H1 (cell line): Measurements from ENCODE around the gene GRIK1. TPM values are rescaled to one million over a fixed set of nuclear protein-coding genes. Genes with fewer than 3 reads are reported as not detected.

ENCODE experiments used
- CTCF ChIA-PET: fragments of 300-600 bp; sonication (Branson Sonifier 250); formaldehyde crosslinking; loops from one replicate; lab custom pipeline; 2021; ENCODE audit not compliant: partially characterized antibody; lab: Charles Lee
- POLR2A ChIA-PET: fragments of 300-600 bp; sonication (Branson Sonifier 250); formaldehyde crosslinking; loops from one replicate; lab custom pipeline; 2021; ENCODE audit warnings: inconsistent platforms; ENCODE audit not compliant: partially characterized antibody; lab: Charles Lee
- DNase-seq, 2 experiments: peaks; one replicate each; pipeline versions ENCODE4 v3.0.0 to v3.0.0-alpha.2; 2010 to 2022; ENCODE audit warnings: low spot score in 2 of 2, low read depth in 1 of 2, mixed read lengths in 1 of 2
- FAIRE-seq: peaks from 2 replicates; lab custom pipeline; 2011; peaks lifted over from hg19 to GRCh38; lab: Jason Lieb, UNC
- H2AFZ ChIP-seq: 2 replicates; pipeline ENCODE4 v1.8.1; 2012; ENCODE audit warnings: low read length, inconsistent platforms
- H2AK5ac ChIP-seq: 2 replicates; pipeline ENCODE4 v1.6.1; 2013; ENCODE audit warnings: low read depth, low read length
- H2BK120ac ChIP-seq: replicated peaks from 2 replicates; pipeline ENCODE3; 2013; ENCODE audit warnings: low read depth, low read length, inconsistent platforms
- H2BK12ac ChIP-seq: 2 replicates; pipeline ENCODE4 v1.6.1; 2013; ENCODE audit warnings: low read depth, low read length
- H2BK15ac ChIP-seq: 2 replicates; pipeline ENCODE4 v1.6.1; 2013; ENCODE audit warnings: low read length
- H2BK20ac ChIP-seq: 2 replicates; pipeline ENCODE4 v1.6.1; 2013; ENCODE audit warnings: low read length
- H2BK5ac ChIP-seq: 2 replicates; pipeline ENCODE4 v1.6.1; 2013; ENCODE audit warnings: low read depth, low read length
- H3K14ac ChIP-seq: 2 replicates; pipeline ENCODE4 v1.6.1; 2013; ENCODE audit warnings: inconsistent platforms; ENCODE audit not compliant: insufficient read length
- H3K18ac ChIP-seq: 2 replicates; pipeline ENCODE4 v1.6.1; 2013; ENCODE audit warnings: low read length; ENCODE audit errors: extremely low read depth
- H3K23ac ChIP-seq: 2 replicates; pipeline ENCODE4 v1.6.1; 2013; ENCODE audit warnings: inconsistent platforms; ENCODE audit not compliant: insufficient read length
- H3K23me2 ChIP-seq: 2 replicates; pipeline ENCODE4 v1.6.1; 2013; ENCODE audit warnings: low read depth, low read length
- H3K27ac ChIP-seq: 2 replicates; pipeline ENCODE4 v1.6.1; 2011; ENCODE audit warnings: low read depth, low read length, inconsistent platforms
- H3K27me3 ChIP-seq, 4 experiments: replicated peaks in 1 of 4; 1 replicate in 1 of 4; 2 replicates in 3 of 4; pipeline versions ENCODE4 v1.6.1 to v1.8.1; 2011 to 2013; ENCODE audit warnings: low read length in 3 of 4, mild to moderate bottlenecking in 3 of 4, inconsistent platforms in 2 of 4, mixed read lengths in 2 of 4, moderate library complexity in 1 of 4; ENCODE audit not compliant: control insufficient read depth in 3 of 4, insufficient read depth in 3 of 4; ENCODE audit errors: extremely low read depth in 1 of 4
- H3K36me3 ChIP-seq, 4 experiments: 2 replicates each; pipeline versions ENCODE4 v1.6.1 to v1.8.1; 2011 to 2013; ENCODE audit warnings: mild to moderate bottlenecking in 4 of 4, low read length in 3 of 4, moderate library complexity in 2 of 4, control low read depth in 1 of 4, inconsistent platforms in 1 of 4; ENCODE audit not compliant: insufficient read depth in 4 of 4, control insufficient read depth in 2 of 4
- H3K4ac ChIP-seq: replicated peaks from 2 replicates; pipeline ENCODE3; 2013; ENCODE audit warnings: low read length, low read depth, mixed read lengths, inconsistent platforms; ENCODE audit not compliant: insufficient read length
- H3K4me1 ChIP-seq, 4 experiments: replicated peaks in 1 of 4; 1 replicate in 1 of 4; 2 replicates in 3 of 4; pipeline versions ENCODE4 v1.6.1 to v1.8.1; 2011 to 2013; ENCODE audit warnings: low read length in 3 of 4, inconsistent platforms in 2 of 4, mixed read lengths in 1 of 4; ENCODE audit not compliant: insufficient read depth in 4 of 4, control insufficient read depth in 3 of 4
- H3K4me2 ChIP-seq, 2 experiments: 2 replicates each; pipeline versions ENCODE4 v1.6.1 to v1.8.1; 2011 to 2013; ENCODE audit warnings: low read depth in 2 of 2, low read length in 2 of 2, control low read depth in 1 of 2, inconsistent platforms in 1 of 2, mild to moderate bottlenecking in 1 of 2; ENCODE audit not compliant: insufficient read depth in 1 of 2
- H3K4me3 ChIP-seq, 4 experiments: fragments of 200-600, 300-600 bp in 1 of 4; sonication (generic), shearing (Covaris generic), sonication (Bioruptor Twin) in 1 of 4; 2 replicates each; pipeline versions ENCODE4 v1.5.1 to v1.8.1; 2011 to 2016; ENCODE audit warnings: low read length in 4 of 4, low read depth in 3 of 4, control low read depth in 2 of 4, inconsistent platforms in 2 of 4, mild to moderate bottlenecking in 2 of 4, mixed read lengths in 1 of 4, moderate library complexity in 1 of 4; ENCODE audit not compliant: insufficient read depth in 2 of 4; ENCODE audit errors: extremely low read depth in 1 of 4
- H3K56ac ChIP-seq: replicated peaks from 2 replicates; pipeline ENCODE3; 2013; ENCODE audit warnings: low read depth, mild to moderate bottlenecking, mixed read lengths, low read length, inconsistent platforms; ENCODE audit not compliant: insufficient read length
- H3K79me1 ChIP-seq: 2 replicates; pipeline ENCODE4 v1.6.1; 2013; ENCODE audit warnings: low read depth, low read length, control low read depth
- H3K79me2 ChIP-seq, 2 experiments: 2 replicates each; pipeline versions ENCODE4 v1.6.1 to v1.8.1; 2012 to 2013; ENCODE audit warnings: low read length in 2 of 2, mild to moderate bottlenecking in 2 of 2, inconsistent platforms in 1 of 2; ENCODE audit not compliant: insufficient read depth in 2 of 2, control insufficient read depth in 1 of 2
- H3K9ac ChIP-seq, 4 experiments: replicated peaks in 1 of 4; 1 replicate in 1 of 4; 2 replicates in 3 of 4; pipeline versions ENCODE4 v1.6.1 to v1.8.1; 2011 to 2013; ENCODE audit warnings: low read depth in 3 of 4, low read length in 3 of 4, control low read depth in 2 of 4, mild to moderate bottlenecking in 2 of 4, moderate library complexity in 2 of 4, inconsistent platforms in 1 of 4; ENCODE audit errors: extremely low read depth in 1 of 4
- H3K9me3 ChIP-seq, 2 experiments: 2 replicates each; pipeline versions ENCODE4 v1.6.1 to v1.8.1; 2012 to 2013; ENCODE audit warnings: mild to moderate bottlenecking in 2 of 2, moderate library complexity in 2 of 2, control low read depth in 1 of 2, inconsistent platforms in 1 of 2, low read depth in 1 of 2, low read length in 1 of 2, mixed read lengths in 1 of 2; ENCODE audit not compliant: insufficient read depth in 2 of 2
- H4K20me1 ChIP-seq, 2 experiments: replicated peaks in 1 of 2; 2 replicates each; pipeline versions ENCODE3 to v1.8.1; 2011 to 2013; ENCODE audit warnings: inconsistent platforms in 2 of 2, low read length in 2 of 2, mild to moderate bottlenecking in 1 of 2; ENCODE audit not compliant: insufficient read depth in 2 of 2, control insufficient read depth in 1 of 2
- H4K5ac ChIP-seq: 2 replicates; pipeline ENCODE4 v1.6.1; 2013; ENCODE audit warnings: low read length, low read depth, mixed read lengths, inconsistent platforms; ENCODE audit not compliant: insufficient read length
- H4K8ac ChIP-seq: 2 replicates; pipeline ENCODE4 v1.8.0; 2013; ENCODE audit warnings: mild to moderate bottlenecking, moderate library complexity, low read length, inconsistent platforms; ENCODE audit not compliant: insufficient read depth; ENCODE audit errors: extremely low read depth
- H4K91ac ChIP-seq: replicated peaks from 2 replicates; pipeline ENCODE3; 2013; ENCODE audit warnings: low read length, mixed read lengths, inconsistent platforms; ENCODE audit not compliant: insufficient read length
- CHD2 ChIP-seq: IDR thresholded peaks from 2 replicates; pipeline ENCODE4 v1.6.1; 2012; ENCODE audit warnings: low read length, improper control_type of control experiment
- FOSL1 ChIP-seq: IDR thresholded peaks from 2 replicates; pipeline ENCODE4 v1.6.1; 2011; ENCODE audit warnings: mild to moderate bottlenecking, low read depth, low read length, moderate library complexity; ENCODE audit not compliant: insufficient read depth
- SIRT6 ChIP-seq: IDR thresholded peaks from one replicate; pipeline ENCODE4 v1.7.1; 2012; ENCODE audit warnings: low read length, inconsistent platforms
- SP2 ChIP-seq: IDR thresholded peaks from 2 replicates; pipeline ENCODE4 v1.6.1; 2012; ENCODE audit warnings: mild to moderate bottlenecking, low read length, inconsistent platforms
- TAF7 ChIP-seq: optimal IDR thresholded peaks from 2 replicates; pipeline ENCODE3; 2011; ENCODE audit warnings: low read depth, mild to moderate bottlenecking, inconsistent platforms, low read length, moderate library complexity, borderline replicate concordance
- WGBS, 2 experiments: shearing (Covaris generic) in 1 of 2; methylation state at CpG; one replicate each; pipeline versions ENCODE4 v1.1.6 to v1.1.7; 2013 to 2015; ENCODE audit warnings: low lambda C conversion rate in 2 of 2, mixed read lengths in 2 of 2, inconsistent platforms in 1 of 2, low coverage in 1 of 2, missing lambda C conversion rate in 1 of 2; ENCODE audit not compliant: insufficient replicate concordance in 2 of 2, insufficient coverage in 1 of 2, insufficient read length in 1 of 2; ENCODE audit errors: extremely low coverage in 1 of 2, missing lambda C conversion rate in 1 of 2; 5-methylcytosine and 5-hydroxymethylcytosine counted together
- polyA plus RNA-seq, 7 experiments: library from polyadenylated mRNA; depleted of rRNA in 3 of 7; stranded (reverse) in 5 of 7; unstranded in 2 of 7; fragments of >200 nt in 5 of 7; fragments of 200-250 nt in 2 of 7; gene quantifications; 1 replicate in 5 of 7; 2 replicates in 1 of 7; 4 replicates in 1 of 7; pipeline versions ENCODE4 v1.2.1 to v1.2.3, GENCODE V29; 2011 to 2013; ENCODE audit warnings: missing spikeins in 2 of 7, mixed read lengths in 2 of 7
- total RNA-seq: library from RNA; stranded (reverse); fragmentation: NEBNext Ultra II Directional; extraction: Animal tissue kit (Norgen Biotek cat#: 25700); gene quantifications from 2 replicates; pipeline ENCODE4 v1.2.1, GENCODE V29; 2021

GRIK1 gene
- total and polyA plus RNA-seq, 2 of the 8 experiments (the other 6 are each of a cell fraction or from before 2014, with no cell fraction given): 0.11 to 0.32 TPM

GRCh38 chr21:29749223-29749622 is 190.6 kb downstream of the GRIK1 start:
- Histone ChIP-seq H2BK12ac (no peak overlapping the region), H3K4me2 (no peak overlapping the region), H2BK120ac (no peak overlapping the region), H4K20me1 (no peaks in the 10 kb centered on the region), H3K56ac (no peak overlapping the region), H3K9ac (no peak overlapping the region), H3K4me3 (no peak overlapping the region), H3K79me1 (no peaks in the 10 kb centered on the region), H2BK20ac (no peak overlapping the region), H2AFZ (no peak overlapping the region), H2BK5ac (no peak overlapping the region), H2AK5ac (no peak overlapping the region), H3K18ac (no peak overlapping the region), H3K27ac (no peak overlapping the region), H4K91ac (no peak overlapping the region), H3K9me3 (no peaks in the 10 kb centered on the region), H3K4ac (no peak overlapping the region), H4K5ac (no peak overlapping the region), H3K27me3 (no peaks in the 10 kb centered on the region), H4K8ac (no peak overlapping the region), H3K79me2 (no peaks in the 10 kb centered on the region), H3K4me1 (peaks cover 0 to 7% (median 4%) of the 10 kb centered on the region in 4 experiments; a peak in 3 of 7 replicates), H3K23ac (no peak overlapping the region), H3K36me3 (no peaks in the 10 kb centered on the region), H3K14ac (no peak overlapping the region), H2BK15ac (no peak overlapping the region), H3K23me2 (no peaks in the 10 kb centered on the region)
- no peak for DNase-seq
- 95% methylated on average over 3 of the region's 3 CpGs; no CpG with 5 or more reads in 1 of the 2 experiments for WGBS, 2 experiments
- CTCF ChIA-PET: interaction anchor here (0.6 to 0.8 kb wide), 2 partner anchors 9 to 44 kb away, joined by 3 read pairs; no protein-coding TSS in a partner anchor
- POLR2A ChIA-PET: interaction anchor here (1.1 kb wide), 1 partner anchor 10 kb away, joined by 3 read pairs; no protein-coding TSS in a partner anchor
- no peak for FAIRE-seq
- TF ChIP-seq CHD2 (no peak), FOSL1 (no peak), TAF7 (no peak), SP2 (no peak), SIRT6 (no peak)
